RKO (cell line): ENCODE data around the gene CCNF.

Source experiments
- DNase-seq: peaks from one replicate; pipeline ENCODE4 v3.0.0-alpha.2; 2016; ENCODE audit warnings: low spot score

The CCNF gene

DNA sequence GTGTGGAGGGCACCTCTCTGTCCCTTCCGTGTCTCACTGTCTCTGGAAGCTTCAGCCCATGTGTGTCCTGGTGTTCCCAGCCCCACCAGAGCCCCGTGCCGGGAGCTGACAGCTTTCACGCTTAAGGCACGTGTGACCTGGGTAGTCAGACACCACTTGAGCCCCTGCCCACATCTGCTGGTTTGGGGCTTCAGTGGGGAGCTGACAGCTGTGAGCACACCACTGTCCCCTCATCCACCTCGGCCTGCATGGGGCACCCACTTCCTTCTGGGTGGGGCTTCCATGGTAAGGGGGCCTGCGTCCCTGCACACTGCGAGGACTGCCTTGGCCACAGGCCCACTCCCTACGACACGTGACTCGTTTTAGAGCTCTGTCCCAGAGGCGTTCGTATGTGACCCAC is 28.0 kb downstream of the CCNF start:
- no peak for DNase-seq

- no peak for DNase-seq
These were observed 28.7 kb downstream of the CCNF start for GRCh38 chr16:2457946-2458345.

- no peak for DNase-seq
These were observed 29.8 kb downstream of the CCNF start for GRCh38 chr16:2458887-2459646.

DNA sequence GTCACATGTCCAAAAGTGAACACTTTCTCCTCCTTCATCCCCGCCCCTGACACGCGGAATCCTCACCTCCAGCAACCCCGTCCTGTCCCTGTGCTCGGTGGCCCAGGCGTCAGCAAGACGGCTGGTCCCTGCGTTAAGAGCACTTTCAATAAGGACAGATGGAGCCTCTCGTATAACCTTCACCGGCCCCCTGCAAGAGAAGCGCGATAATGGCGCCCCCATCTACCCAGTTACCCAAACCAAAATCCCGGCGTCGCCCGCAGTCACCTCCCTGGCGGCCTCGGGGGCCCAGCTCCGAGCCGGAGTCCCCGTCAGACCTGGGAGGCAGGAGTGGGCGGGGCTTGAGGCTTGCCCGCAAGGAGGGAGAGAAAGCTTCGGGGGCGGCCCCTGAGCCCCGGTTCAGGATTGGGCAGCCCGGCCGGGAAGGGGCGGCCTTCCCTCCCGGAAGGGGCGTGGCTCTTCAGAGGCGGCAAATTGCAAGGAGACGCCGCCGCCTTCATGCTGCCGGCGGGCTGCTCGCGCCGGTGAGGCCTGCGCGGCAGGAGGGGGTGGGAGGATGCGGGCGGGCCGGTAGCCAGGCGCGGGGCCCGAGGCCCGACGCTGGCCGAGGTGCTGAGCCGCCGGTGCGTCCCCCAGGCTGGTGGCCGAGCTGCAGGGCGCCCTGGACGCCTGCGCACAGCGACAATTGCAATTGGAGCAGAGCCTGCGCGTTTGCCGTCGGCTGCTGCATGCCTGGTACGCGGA is 30.6 kb downstream of the CCNF start, which contains the start of gene TEDC2:
Gene TEDC2, plus strand, starts transcription at position 463 of the 744 bp plus-strand sequence. Its CDS starts 36 bp downstream, at position 499.
- DNase-seq, result peak; percentile 96

- no peak for DNase-seq
These were observed 31.1 kb downstream of the CCNF start for GRCh38 chr16:2460391-2460713.

- DNase-seq, result no peak
These were observed 31.7 kb downstream of the CCNF start for GRCh38 chr16:2460916-2461315.

DNA sequence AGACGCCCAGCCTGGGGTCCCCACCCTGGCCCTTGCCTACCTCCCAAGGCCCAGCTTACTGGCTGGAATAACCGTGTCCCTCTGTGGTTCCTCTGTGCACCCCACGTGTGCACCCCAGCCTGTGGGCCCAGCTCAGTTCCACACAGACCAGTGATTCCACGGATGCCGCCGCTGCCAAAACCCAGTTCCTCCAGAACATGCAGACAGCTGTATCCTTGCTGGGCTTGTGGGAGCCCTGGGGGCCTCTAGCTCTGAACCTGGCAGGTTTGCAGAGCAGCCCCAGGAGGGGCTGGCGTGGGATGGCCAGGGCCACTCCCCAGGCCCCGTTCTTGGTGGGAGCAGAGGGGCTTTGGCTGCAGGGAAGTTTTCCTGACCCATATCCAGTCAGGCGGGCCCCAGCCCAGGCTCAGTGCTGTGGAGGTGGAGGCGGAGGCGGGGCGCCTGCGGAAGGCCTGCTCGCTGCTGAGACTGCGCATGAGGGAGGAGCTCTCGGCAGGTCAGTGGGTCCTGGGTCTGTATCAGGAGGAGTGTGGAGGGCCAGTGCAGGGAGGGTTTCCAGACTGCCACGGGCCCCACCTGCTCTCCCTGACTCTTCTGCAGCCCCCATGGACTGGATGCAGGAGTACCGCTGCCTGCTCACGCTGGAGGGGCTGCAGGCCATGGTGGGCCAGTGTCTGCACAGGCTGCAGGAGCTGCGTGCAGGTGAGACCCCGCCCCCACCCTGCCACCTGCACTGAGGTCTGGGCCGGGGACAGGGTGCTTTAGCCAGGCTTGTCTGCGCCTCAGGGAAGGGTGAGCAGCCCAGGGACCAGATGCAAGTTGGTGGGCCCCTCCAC is 33.0 kb downstream of the CCNF start:
- no peak for DNase-seq

DNA sequence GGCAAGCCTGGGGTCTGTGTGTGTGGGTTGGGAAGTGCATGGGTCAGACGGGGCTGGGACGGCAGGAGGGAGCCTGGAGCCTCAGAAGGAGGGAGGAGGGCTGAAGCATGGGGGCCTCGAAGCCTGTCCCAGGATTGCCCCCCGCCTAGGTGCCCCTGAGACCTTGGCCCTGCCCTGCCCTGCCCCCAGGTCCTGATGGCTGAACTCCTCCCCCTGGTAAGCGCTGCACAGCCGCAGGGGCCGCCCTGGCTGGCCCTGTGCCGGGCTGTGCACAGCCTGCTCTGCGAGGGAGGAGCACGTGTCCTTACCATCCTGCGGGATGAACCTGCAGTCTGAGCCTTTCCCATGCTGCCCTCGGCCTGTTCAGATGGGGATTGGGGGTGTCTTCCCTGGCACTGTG is 35.1 kb downstream of the CCNF start:
- DNase-seq, result no peak

- DNase-seq, result no peak
These were observed 36.6 kb downstream of the CCNF start for GRCh38 chr16:2465653-2466415.

DNA sequence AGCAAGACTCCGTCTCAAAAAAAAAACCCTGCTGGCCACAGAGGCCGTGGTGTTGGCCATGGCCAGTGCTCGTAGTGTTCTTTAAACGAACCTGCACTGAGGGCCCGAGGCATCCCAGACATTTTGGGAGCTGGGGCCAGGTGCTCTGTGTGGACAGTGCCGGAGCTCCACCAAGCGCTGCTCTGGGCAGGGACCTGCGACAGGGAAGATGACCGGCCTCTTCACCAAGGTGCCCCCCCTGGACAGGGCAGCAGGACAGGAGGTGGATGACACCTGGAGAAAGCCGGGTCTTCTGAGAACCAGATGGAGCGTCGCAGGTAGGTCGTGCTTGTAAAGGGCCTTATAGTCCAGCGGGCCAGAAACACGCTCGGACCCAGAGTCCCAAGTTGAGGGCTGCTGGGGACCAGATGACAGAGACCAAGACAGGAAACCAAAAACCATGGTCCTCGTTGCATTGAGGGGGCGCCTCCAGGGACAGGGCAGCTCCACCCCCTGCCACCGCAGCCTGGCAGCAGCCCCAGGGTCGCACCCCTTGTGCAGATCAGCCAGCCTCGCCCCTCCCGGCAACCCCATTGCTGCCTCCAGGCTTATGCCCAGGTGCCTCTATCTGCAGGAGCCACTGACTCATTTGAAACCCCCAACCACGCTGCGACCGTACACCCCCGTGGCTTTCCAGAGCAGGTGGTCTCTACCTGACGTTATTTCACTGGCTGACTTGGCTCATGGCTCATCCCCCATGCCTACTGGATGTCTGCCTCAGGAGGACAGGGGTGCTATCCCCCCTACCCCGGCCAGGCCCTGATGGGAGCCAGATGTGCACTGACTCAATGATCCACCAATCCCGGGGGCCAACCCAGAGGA is 37.6 kb downstream of the CCNF start:
- DNase-seq, result no peak

- DNase-seq, result no peak
These were observed 38.4 kb downstream of the CCNF start for GRCh38 chr16:2467528-2468232.

DNA sequence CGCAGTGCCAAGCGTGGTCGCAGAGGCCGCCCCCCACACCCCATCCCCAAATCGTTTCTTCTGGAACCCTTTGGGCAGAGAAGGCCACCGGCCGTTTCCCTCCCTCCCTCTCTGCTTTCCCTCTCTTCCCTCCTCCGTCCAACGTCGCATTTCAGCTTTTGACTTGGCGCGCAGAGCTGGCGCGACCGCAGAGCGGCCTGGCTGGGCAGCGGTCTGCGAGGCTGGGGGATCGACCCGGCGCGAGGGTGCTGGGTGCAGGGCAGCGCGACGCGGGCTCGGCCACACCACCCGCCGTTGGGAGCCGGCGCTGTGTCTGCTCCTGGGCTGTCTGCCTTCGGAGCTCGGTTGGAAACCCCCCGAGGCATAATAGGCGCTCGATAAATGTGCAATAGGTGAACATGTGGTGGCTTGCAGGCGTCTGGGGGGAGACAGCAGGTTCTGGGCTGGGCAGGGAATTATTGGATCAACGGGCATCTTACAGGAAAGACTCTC is 39.0 kb downstream of the CCNF start:
- DNase-seq, result no peak

DNA sequence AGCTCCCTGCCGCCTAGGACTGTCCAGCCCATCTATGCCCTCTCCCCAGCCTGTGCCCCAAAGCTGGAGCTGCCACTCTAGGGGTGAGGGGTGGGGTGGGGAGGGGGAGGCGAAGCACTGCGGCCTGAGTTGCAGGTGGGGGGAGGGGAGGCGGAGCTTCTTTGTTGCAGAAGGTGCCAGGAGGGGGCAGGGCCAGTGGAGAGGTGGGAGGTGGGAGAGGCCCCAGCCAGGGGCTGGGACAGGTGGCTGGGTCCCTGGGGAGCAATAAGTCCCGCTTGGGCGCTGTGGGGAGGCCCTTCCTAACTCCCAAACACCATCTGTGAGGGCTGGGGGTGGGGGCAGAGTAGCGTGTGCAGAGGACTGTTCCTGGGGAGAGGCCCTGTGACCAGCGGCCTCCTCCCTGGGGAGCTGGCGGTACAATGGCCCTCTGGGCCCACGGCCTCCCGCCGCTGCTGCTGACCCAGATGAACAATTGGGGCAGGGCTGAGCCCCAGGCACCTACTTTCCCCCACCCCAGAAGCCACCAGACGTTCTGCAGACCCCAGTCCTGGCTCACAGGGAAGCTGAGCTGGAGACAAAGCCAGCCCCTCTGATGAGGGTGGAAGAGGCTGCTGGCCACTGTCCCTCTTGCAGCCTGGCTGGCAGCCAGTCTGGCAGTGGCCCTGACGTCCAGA is 39.6 kb downstream of the CCNF start:
- no peak for DNase-seq

GRCh38 chr16:2469399-2470233 is 40.4 kb downstream of the CCNF start:
- DNase-seq, result no peak

- DNase-seq, result no peak
These were observed 41.0 kb downstream of the CCNF start for GRCh38 chr16:2470234-2470601.

- DNase-seq, result peak; percentile 18
These were observed 41.4 kb downstream of the CCNF start for GRCh38 chr16:2470603-2471015.

DNA sequence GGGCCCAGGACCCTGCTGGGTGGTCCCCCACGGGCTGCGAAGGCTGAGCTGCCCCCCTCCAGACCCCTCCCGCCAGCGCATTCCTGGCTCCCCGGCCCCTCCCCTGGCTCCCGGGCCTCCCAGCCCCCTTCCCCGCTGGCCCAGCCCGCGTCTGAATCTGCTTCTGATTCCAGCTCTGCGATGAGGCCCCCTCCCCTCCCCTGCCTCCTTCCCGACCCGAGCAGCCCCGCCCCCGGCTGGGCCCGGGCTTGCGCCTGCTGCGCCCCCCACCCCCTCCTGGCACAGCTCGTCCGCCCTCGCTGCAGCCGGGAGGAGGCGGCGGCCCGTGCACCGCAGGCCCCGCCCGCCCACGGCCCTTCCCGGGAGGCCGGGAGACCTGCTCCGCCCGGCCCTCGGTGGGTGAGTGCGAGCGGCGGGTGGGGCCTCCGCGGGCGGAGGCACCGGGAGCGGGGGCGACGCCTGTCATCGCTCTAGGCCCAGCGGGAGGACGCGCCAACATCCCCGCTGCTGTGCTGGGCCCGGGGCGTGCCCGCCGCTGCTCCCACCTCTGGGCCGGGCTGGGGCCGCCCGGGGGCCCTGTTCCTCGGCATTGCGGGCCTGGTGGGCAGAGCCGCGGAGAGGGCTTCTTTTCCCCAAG is 41.9 kb downstream of the CCNF start, which contains the start of gene NTN3:
Gene NTN3, plus strand, starts transcription at position 282 of the 637 bp plus-strand sequence. CDS start 405 bp downstream, outside the sequence.
- DNase-seq, result no peak
